ENCODE results near the gene DGKH. TPM values are rescaled to one million over a fixed set of nuclear protein-coding genes. Genes with fewer than 3 reads are reported as not detected.

Gene DGKH
- total and polyA plus RNA-seq, 2 of the 13 experiments (the other 11 are each of a cell fraction or from before 2014, with no cell fraction given): 0.01 to 0.13 TPM

GRCh38 chr13:42255886-42256285, 207.4 kb downstream of the DGKH start:
- ChIA-PET POLR2A (no interaction called here), CTCF (ENCODE audit: low intra/inter-chr PET ratio, low total read pairs) (no interaction called here)
- no TSS peak for BruUV-seq (replicated peaks)
- 75% methylated on average over 4 of the region's 5 CpGs for WGBS (ENCODE audit: low lambda C conversion rate)
- FAIRE-seq: no peak
- Histone ChIP-seq H3K4me2 (ENCODE audit: low read depth, low read length) (no peak overlapping the region), H3K9ac (ENCODE audit: insufficient read depth, low read depth, low read length) (no peak overlapping the region), H3K27ac (ENCODE audit: extremely low read length, insufficient read depth, low read length) (no peak overlapping the region), H3K27me3 (ENCODE audit: control insufficient read depth in 1 of 2, insufficient read depth in 2 of 2, low read length in 2 of 2) (no peaks in the 10 kb centered on the region), H3K9me3 (ENCODE audit: low read length) (no peaks in the 10 kb centered on the region), H3K4me3 (replicated peaks in 1 of 3; ENCODE audit: insufficient read depth in 1 of 3, low read depth in 2 of 3, low read length in 3 of 3) (no peak overlapping the region), H3K4me1 (ENCODE audit: insufficient read depth, low read length) (no peaks in the 10 kb centered on the region), H4K20me1 (ENCODE audit: insufficient read depth, low read length) (no peaks in the 10 kb centered on the region), H3K36me3 (replicated peaks in 1 of 2; ENCODE audit: control insufficient read depth in 1 of 2, insufficient read depth in 2 of 2, low read length in 2 of 2) (no peaks in the 10 kb centered on the region), H2AFZ (ENCODE audit: low read length) (no peak overlapping the region), H3K79me2 (ENCODE audit: insufficient read depth, low read length) (no peaks in the 10 kb centered on the region)
- TF ChIP-seq YEATS4 (CRISPR knock-in tag; IDR thresholded peaks at IDR 0.05; ENCODE audit: borderline replicate concordance): no peak
- no peak for TF ChIP-seq ZNF224 (CRISPR knock-in tag; IDR thresholded peaks at IDR 0.05)
- TF ChIP-seq, protein P1, sequence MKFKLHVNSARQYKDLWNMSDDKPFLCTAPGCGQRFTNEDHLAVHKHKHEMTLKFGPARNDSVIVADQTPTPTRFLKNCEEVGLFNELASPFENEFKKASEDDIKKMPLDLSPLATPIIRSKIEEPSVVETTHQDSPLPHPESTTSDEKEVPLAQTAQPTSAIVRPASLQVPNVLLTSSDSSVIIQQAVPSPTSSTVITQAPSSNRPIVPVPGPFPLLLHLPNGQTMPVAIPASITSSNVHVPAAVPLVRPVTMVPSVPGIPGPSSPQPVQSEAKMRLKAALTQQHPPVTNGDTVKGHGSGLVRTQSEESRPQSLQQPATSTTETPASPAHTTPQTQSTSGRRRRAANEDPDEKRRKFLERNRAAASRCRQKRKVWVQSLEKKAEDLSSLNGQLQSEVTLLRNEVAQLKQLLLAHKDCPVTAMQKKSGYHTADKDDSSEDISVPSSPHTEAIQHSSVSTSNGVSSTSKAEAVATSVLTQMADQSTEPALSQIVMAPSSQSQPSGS (CRISPR knock-in tag; IDR thresholded peaks at IDR 0.05): no peak
- no peak for TF ChIP-seq GATA4 (IDR thresholded peaks at IDR 0.05; ENCODE audit: borderline replicate concordance, low read depth)
- TF ChIP-seq ZNF143 (CRISPR knock-in tag; IDR thresholded peaks at IDR 0.05): no peak
- no peak for TF ChIP-seq MAZ (IDR thresholded peaks at IDR 0.05; ENCODE audit: borderline replicate concordance, low read depth, low read length)
- TF ChIP-seq MAZ (CRISPR knock-in tag; IDR thresholded peaks at IDR 0.05; ENCODE audit: low read depth): no peak
- TF ChIP-seq, protein P2, sequence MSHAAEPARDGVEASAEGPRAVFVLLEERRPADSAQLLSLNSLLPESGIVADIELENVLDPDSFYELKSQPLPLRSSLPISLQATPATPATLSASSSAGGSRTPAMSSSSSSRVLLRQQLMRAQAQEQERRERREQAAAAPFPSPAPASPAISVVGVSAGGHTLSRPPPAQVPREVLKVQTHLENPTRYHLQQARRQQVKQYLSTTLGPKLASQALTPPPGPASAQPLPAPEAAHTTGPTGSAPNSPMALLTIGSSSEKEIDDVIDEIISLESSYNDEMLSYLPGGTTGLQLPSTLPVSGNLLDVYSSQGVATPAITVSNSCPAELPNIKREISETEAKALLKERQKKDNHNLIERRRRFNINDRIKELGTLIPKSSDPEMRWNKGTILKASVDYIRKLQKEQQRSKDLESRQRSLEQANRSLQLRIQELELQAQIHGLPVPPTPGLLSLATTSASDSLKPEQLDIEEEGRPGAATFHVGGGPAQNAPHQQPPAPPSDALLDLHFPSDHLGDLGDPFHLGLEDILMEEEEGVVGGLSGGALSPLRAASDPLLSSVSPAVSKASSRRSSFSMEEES (CRISPR knock-in tag; IDR thresholded peaks at IDR 0.05): no peak
- DNase-seq (ENCODE audit: low spot score): no peak
- in situ Hi-C loops (cut with HindIII; ENCODE audit: extremely low pct_ligation_motif_present, low pct_unique_long_range_greater_than_20kb) (no loop called here), intact Hi-C loops (cut with micrococcal nuclease; ENCODE audit: unreplicated experiment) (no loop called here)
- ATAC-seq: no peak
